Ishikawa (cell line): ENCODE results near the gene PTCRA.

Source experiments
- CEBPB ChIP-seq: IDR thresholded peaks from 2 replicates; pipeline ENCODE4 v1.6.1; 2012
- CREB1 ChIP-seq: IDR thresholded peaks from 2 replicates; pipeline ENCODE4 v1.6.1; 2012; ENCODE audit warnings: low read depth
- EGR1 ChIP-seq: IDR thresholded peaks from 2 replicates; pipeline ENCODE4 v1.6.1; 2012
- EP300 ChIP-seq: IDR thresholded peaks from 2 replicates; pipeline ENCODE4 v1.6.1; 2012; ENCODE audit warnings: borderline replicate concordance
- FOXM1 ChIP-seq: IDR thresholded peaks from 2 replicates; pipeline ENCODE4 v1.6.1; 2012; ENCODE audit warnings: low read depth, borderline replicate concordance
- NFIC ChIP-seq: IDR thresholded peaks from 2 replicates; pipeline ENCODE4 v1.6.1; 2012
- RAD21 ChIP-seq: IDR thresholded peaks from 2 replicates; pipeline ENCODE4 v1.6.1; 2012; ENCODE audit warnings: low read depth
- TAF1 ChIP-seq: IDR thresholded peaks from 2 replicates; pipeline ENCODE4 v1.6.1; 2012; ENCODE audit warnings: low read depth, mild to moderate bottlenecking
- TCF12 ChIP-seq: IDR thresholded peaks from 2 replicates; pipeline ENCODE4 v1.6.1; 2012; ENCODE audit warnings: low read depth
- TEAD4 ChIP-seq: IDR thresholded peaks from 2 replicates; pipeline ENCODE4 v1.6.1; 2012
- YY1 ChIP-seq: IDR thresholded peaks from 2 replicates; pipeline ENCODE4 v1.6.1; 2012; ENCODE audit warnings: low read depth
- ZBTB7A ChIP-seq: IDR thresholded peaks from 2 replicates; pipeline ENCODE4 v1.6.1; 2012; ENCODE audit warnings: low read depth
- TF ChIP-seq, protein P1 (sequence below): IDR thresholded peaks from 2 replicates; pipeline ENCODE4 v1.6.1; 2012
- TF ChIP-seq, protein P2 (sequence below): IDR thresholded peaks from 2 replicates; pipeline ENCODE4 v1.6.1; 2012; ENCODE audit warnings: low read depth, mild to moderate bottlenecking
- TF ChIP-seq, protein P3 (sequence below): IDR thresholded peaks from 2 replicates; pipeline ENCODE4 v1.6.1; 2012

PTCRA gene

DNA sequence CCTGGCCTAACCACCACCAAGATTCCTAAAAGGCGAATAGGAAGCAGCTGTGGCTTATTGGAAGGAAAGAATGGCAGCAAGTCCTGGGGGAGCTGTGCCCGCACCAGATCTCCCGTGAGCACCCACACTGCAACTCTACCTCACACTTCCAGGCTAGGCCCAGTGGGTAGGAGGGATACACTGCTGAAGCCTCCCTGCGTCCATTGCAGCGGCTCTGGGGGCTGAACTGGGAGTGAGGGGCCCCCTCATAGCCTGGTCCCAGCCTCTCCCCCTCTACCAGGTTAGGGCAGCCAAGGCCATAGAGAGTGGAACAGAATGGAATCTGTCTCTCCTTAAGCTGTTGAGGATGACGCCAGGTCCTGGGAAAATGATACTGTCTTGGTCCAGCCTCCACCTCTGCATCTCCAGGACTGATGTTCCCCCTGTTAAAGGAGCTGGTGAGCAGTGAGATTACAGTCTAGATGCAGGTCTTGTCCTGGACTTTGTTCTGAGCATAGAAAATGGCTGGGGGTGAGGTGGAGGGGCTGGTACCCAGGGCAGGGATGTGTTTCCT lies 24.7 kb downstream of the PTCRA start:
- TF ChIP-seq RAD21, result no peak
- no peak for TF ChIP-seq FOXM1
- no peak for TF ChIP-seq CREB1
- no peak for TF ChIP-seq TEAD4
- no peak for TF ChIP-seq CEBPB
- no peak for TF ChIP-seq NFIC
- TF ChIP-seq, protein P1, sequence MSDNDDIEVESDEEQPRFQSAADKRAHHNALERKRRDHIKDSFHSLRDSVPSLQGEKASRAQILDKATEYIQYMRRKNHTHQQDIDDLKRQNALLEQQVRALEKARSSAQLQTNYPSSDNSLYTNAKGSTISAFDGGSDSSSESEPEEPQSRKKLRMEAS, result no peak
- no peak for TF ChIP-seq TCF12
- TF ChIP-seq EGR1, result no peak
- no peak for TF ChIP-seq TAF1
- TF ChIP-seq, protein P2, sequence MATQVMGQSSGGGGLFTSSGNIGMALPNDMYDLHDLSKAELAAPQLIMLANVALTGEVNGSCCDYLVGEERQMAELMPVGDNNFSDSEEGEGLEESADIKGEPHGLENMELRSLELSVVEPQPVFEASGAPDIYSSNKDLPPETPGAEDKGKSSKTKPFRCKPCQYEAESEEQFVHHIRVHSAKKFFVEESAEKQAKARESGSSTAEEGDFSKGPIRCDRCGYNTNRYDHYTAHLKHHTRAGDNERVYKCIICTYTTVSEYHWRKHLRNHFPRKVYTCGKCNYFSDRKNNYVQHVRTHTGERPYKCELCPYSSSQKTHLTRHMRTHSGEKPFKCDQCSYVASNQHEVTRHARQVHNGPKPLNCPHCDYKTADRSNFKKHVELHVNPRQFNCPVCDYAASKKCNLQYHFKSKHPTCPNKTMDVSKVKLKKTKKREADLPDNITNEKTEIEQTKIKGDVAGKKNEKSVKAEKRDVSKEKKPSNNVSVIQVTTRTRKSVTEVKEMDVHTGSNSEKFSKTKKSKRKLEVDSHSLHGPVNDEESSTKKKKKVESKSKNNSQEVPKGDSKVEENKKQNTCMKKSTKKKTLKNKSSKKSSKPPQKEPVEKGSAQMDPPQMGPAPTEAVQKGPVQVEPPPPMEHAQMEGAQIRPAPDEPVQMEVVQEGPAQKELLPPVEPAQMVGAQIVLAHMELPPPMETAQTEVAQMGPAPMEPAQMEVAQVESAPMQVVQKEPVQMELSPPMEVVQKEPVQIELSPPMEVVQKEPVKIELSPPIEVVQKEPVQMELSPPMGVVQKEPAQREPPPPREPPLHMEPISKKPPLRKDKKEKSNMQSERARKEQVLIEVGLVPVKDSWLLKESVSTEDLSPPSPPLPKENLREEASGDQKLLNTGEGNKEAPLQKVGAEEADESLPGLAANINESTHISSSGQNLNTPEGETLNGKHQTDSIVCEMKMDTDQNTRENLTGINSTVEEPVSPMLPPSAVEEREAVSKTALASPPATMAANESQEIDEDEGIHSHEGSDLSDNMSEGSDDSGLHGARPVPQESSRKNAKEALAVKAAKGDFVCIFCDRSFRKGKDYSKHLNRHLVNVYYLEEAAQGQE, result no peak
- TF ChIP-seq EP300, result no peak
- no peak for TF ChIP-seq ZBTB7A
- TF ChIP-seq, protein P3, sequence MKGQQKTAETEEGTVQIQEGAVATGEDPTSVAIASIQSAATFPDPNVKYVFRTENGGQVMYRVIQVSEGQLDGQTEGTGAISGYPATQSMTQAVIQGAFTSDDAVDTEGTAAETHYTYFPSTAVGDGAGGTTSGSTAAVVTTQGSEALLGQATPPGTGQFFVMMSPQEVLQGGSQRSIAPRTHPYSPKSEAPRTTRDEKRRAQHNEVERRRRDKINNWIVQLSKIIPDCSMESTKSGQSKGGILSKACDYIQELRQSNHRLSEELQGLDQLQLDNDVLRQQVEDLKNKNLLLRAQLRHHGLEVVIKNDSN, result no peak
- TF ChIP-seq YY1, result no peak

DNA sequence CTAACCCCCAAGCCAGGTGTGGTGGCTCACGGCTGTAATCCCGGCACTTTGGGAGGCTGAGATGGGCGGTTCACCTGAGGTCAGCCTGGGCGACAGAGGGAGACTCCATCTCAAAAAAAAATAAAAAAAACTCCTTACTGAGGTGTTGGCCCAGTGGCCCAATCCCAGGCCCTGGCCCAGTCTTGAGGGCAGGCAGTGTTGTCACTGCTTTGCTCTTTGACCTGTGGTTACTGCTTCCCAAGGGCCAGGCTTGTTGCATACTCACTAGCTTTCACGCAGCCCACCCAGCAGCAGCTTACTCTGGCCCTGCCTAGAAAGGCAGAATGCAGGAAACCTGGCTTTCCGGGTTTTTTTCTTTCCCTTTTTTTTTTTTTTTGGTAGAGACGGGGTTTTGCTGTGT lies 26.6 kb downstream of the PTCRA start:
- TF ChIP-seq TEAD4 (no peak), CEBPB (no peak), TCF12 (no peak), NFIC (no peak), RAD21 (no peak), CREB1 (no peak), EP300 (no peak), FOXM1 (no peak), ZBTB7A (no peak), EGR1 (no peak), YY1 (no peak), TAF1 (no peak)
- TF ChIP-seq, protein P3, result no peak
- TF ChIP-seq, protein P1, result no peak

DNA sequence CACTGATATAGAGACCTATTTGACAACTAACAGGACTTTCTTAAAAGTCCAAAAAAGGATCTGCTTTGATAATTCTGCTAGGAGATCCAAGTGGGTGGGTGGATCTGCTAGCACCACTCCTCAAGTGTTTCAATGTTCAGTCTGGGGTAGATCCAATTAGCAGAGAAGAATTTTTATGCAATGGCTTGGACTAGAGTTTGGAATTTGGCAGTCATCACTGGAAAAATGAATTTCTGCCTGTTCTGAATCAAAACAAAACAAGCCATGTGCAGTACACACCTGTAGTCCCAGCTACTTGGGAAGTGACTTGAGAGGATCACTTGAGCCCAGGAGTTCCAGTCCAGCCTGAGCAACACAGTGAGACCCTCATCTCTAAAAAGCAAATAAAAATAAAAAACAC lies 32.1 kb downstream of the PTCRA start:
- TF ChIP-seq CEBPB, result no peak
- TF ChIP-seq, protein P1, result no peak
- TF ChIP-seq, protein P3, result no peak
- no peak for TF ChIP-seq EGR1
- no peak for TF ChIP-seq ZBTB7A
- TF ChIP-seq EP300, result no peak
- TF ChIP-seq TAF1, result no peak
- TF ChIP-seq NFIC, result no peak
- no peak for TF ChIP-seq RAD21
- TF ChIP-seq, protein P2, result no peak
- TF ChIP-seq CREB1, result no peak
- TF ChIP-seq FOXM1, result no peak
- TF ChIP-seq TCF12, result no peak
- TF ChIP-seq YY1, result no peak
- no peak for TF ChIP-seq TEAD4

DNA sequence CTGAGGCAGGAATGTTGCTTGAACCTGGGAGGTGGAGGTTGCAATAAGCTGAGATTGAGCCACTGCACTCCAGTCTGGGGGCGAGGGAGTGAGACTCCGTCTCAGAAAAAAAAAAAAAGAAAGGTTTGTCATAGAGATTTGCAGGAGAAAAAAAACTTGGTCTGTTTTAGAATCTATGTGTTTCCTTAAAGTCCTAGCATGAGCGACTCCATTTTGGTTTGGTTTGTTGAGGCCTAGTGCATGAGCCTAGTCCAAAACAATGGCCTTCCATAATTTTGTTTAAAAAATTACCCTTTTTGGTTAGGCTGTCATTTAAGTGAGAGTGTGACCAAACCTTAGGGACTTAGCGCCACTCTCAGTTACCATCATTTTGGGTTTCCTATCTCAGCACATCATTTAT lies 36.5 kb downstream of the PTCRA start:
- TF ChIP-seq RAD21 (no peak), CEBPB (no peak), YY1 (no peak), FOXM1 (no peak), ZBTB7A (no peak), TAF1 (no peak), TEAD4 (no peak), CREB1 (no peak), EP300 (no peak), TCF12 (no peak), NFIC (no peak), EGR1 (no peak)
- TF ChIP-seq, protein P2, result no peak
- TF ChIP-seq, protein P3, result no peak
- TF ChIP-seq, protein P1, result no peak
